Right atrium auricular region (tissue), 2 donors: ENCODE results near the gene ALX3. TPM values are rescaled to one million over a fixed set of nuclear protein-coding genes. Genes with fewer than 3 reads are reported as not detected.
"Not testable (repeated sequence)": the region's sequence is repeated elsewhere in the genome, so short reads cannot be mapped to it uniquely, and the experiment has no call there.

Experiments
- DNase-seq: peaks from one replicate; pipeline ENCODE4 v3.0.0-alpha.2; 2019; ENCODE audit warnings: low spot score
- H3K27ac ChIP-seq, 2 donors: fragments of 200-600 bp; sonication (generic); 1 replicate in 1 of 2; 2 replicates in 1 of 2; pipeline ENCODE4 v1.5.1; 2016 to 2019
- H3K27me3 ChIP-seq, 2 donors: fragments of 200-600 bp; sonication (generic); one replicate each; pipeline versions ENCODE4 v1.5.1 to v1.6.0; 2017 to 2019
- H3K36me3 ChIP-seq: fragments of 200-600 bp; sonication (generic); one replicate; pipeline ENCODE4 v1.5.1; 2016
- H3K4me1 ChIP-seq, 2 donors: fragments of 200-600 bp; sonication (generic); one replicate each; pipeline versions ENCODE4 v1.5.1 to v1.6.0; 2017 to 2019
- H3K4me3 ChIP-seq, 2 donors: fragments of 200-600 bp; sonication (generic); 1 replicate in 1 of 2; 2 replicates in 1 of 2; pipeline ENCODE4 v1.5.1; 2017 to 2019; ENCODE audit warnings: mild to moderate bottlenecking in 1 of 2, moderate library complexity in 1 of 2
- H3K9me3 ChIP-seq, 2 donors: fragments of 200-600 bp; sonication (generic); one replicate each; pipeline ENCODE4 v1.5.1; 2019
- total RNA-seq, 2 donors: library from RNA; depleted of rRNA; stranded (reverse); fragments of >200 nt; gene quantifications; one replicate each; pipeline ENCODE4 v1.1.0, GENCODE V29; 2016
- TF ChIP-seq, protein P1 (sequence below), 2 donors: fragments of 200-600 bp; sonication (generic); IDR thresholded peaks; one replicate each; pipeline ENCODE4 v1.5.1; 2019; ENCODE audit warnings: antibody characterized with exemption in 2 of 2

The ALX3 gene
- total RNA-seq, 2 donors from 2014 or later = not detected

- Histone ChIP-seq H3K27ac (peak overlapping the region; percentile 66 to 71), H3K4me3 (peak overlapping the region; percentile 48 to 71), H3K36me3 (no peaks in the 10 kb centered on the region), H3K4me1 (peaks cover 0 to 17% of the 10 kb centered on the region in 2 donors), H3K9me3 (no peaks in the 10 kb centered on the region), H3K27me3 (no peaks in the 10 kb centered on the region)
- TF ChIP-seq, protein P1, sequence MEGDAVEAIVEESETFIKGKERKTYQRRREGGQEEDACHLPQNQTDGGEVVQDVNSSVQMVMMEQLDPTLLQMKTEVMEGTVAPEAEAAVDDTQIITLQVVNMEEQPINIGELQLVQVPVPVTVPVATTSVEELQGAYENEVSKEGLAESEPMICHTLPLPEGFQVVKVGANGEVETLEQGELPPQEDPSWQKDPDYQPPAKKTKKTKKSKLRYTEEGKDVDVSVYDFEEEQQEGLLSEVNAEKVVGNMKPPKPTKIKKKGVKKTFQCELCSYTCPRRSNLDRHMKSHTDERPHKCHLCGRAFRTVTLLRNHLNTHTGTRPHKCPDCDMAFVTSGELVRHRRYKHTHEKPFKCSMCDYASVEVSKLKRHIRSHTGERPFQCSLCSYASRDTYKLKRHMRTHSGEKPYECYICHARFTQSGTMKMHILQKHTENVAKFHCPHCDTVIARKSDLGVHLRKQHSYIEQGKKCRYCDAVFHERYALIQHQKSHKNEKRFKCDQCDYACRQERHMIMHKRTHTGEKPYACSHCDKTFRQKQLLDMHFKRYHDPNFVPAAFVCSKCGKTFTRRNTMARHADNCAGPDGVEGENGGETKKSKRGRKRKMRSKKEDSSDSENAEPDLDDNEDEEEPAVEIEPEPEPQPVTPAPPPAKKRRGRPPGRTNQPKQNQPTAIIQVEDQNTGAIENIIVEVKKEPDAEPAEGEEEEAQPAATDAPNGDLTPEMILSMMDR (IDR thresholded peaks at IDR 0.05) = no peak
- no peak for DNase-seq
These were observed 13.4 kb upstream of the ALX3 start for GRCh38 chr1:110083866-110084226.

GRCh38 chr1:110083061-110083865 is 12.8 kb upstream of the ALX3 start:
- H3K36me3 ChIP-seq = no peaks in the 10 kb centered on the region
- H3K27ac ChIP-seq = peak overlapping the region; percentile 66 to 71
- H3K4me3 ChIP-seq = peak overlapping the region; percentile 48 to 71
- TF ChIP-seq, protein P1 (IDR thresholded peaks at IDR 0.05) = no peak
- no peaks in the 10 kb centered on the region for H3K9me3 ChIP-seq
- no peaks in the 10 kb centered on the region for H3K27me3 ChIP-seq
- DNase-seq = no peak
- H3K4me1 ChIP-seq = peaks cover 0 to 17% of the 10 kb centered on the region in 2 donors

DNA sequence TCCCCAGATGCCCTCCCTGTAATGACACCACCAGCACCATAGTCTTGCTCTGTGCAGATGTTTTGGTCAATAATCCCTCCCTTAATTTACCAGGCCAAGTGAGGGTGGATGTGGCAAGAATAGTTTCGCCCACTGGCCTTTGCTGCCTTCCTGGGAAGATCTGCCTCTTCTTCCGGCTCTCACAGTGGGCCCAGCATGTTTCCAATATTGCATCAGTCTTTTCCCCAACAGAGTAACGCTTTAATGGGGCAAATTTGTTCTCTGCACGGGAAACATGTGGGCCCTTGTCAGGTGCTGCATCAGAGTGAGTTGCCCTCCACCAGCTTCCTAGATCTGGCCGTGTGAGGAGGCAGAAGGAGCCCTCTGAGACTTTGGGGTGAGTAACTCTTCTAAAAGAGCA is 12.0 kb upstream of the ALX3 start:
- H3K36me3 ChIP-seq = no peaks in the 10 kb centered on the region

DNA sequence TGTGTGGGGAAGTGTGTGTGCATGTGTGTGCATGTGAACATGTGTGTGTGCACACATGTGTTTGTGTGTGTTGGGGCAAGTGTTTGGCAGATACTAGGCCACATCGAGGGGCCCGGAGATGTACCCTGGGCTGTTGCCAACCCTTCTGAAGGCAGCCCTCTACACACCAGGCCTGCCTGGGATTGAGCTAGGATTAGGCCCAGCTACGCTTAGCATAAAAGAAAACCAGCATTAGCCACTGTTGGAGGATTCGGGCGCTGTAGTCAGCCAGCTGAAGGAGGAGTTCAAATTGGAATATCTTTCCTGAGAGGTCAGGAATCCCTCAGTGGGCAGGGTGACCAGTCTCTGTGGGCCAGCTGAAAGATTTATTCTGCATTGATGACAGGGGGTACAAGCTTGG is 10.6 kb upstream of the ALX3 start:
- peaks cover 0 to 17% of the 10 kb centered on the region in 2 donors for H3K4me1 ChIP-seq
- H3K27me3 ChIP-seq = no peaks in the 10 kb centered on the region
- H3K36me3 ChIP-seq = no peaks in the 10 kb centered on the region
- H3K27ac ChIP-seq = no peak overlapping the region
- no peak overlapping the region for H3K4me3 ChIP-seq
- DNase-seq = no peak
- no peaks in the 10 kb centered on the region for H3K9me3 ChIP-seq
- TF ChIP-seq, protein P1 (IDR thresholded peaks at IDR 0.05) = no peak

More for the DNA sequence above, 12.0 kb upstream of the ALX3 start:
- H3K9me3 ChIP-seq = no peaks in the 10 kb centered on the region
- no peak overlapping the region for H3K4me3 ChIP-seq
- DNase-seq = no peak
- TF ChIP-seq, protein P1 (IDR thresholded peaks at IDR 0.05) = no peak
- H3K4me1 ChIP-seq = peaks cover 0 to 17% of the 10 kb centered on the region in 2 donors
- no peaks in the 10 kb centered on the region for H3K27me3 ChIP-seq
- H3K27ac ChIP-seq = no peak overlapping the region

DNA sequence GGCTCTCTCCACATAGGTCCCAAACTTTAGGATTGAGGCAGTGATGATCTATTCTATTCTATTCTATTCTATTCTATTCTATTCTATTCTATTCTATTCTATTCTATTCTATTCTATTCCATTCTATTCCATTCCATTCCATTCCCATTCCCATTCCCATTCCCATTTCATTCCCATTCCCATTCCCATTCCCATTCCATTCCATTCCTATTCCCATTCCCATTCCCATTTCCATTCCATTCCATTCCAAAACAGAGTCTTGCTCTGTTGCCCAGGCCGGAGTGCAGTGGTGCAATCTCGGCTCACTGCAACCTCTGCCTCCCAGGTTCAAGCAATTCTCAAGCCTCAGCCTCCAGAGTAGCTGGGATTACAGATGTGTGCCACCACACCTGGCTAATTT is 9.5 kb upstream of the ALX3 start:
- not testable (repeated sequence) for H3K27ac ChIP-seq, H3K4me3 ChIP-seq, H3K27me3 ChIP-seq, H3K9me3 ChIP-seq, H3K36me3 ChIP-seq, DNase-seq
- peaks cover 0 to 15% of the 10 kb centered on the region in 2 donors for H3K4me1 ChIP-seq

GRCh38 chr1:110076789-110077500 is 6.5 kb upstream of the ALX3 start:
- no peaks in the 10 kb centered on the region for H3K27me3 ChIP-seq
- DNase-seq = no peak
- TF ChIP-seq, protein P1 (IDR thresholded peaks at IDR 0.05) = no peak

More at GRCh38 chr1:110076789-110077500, 6.5 kb upstream of the ALX3 start:
- Histone ChIP-seq H3K36me3 (no peaks in the 10 kb centered on the region), H3K4me3 (no peak overlapping the region), H3K9me3 (no peaks in the 10 kb centered on the region), H3K27ac (no peak overlapping the region), H3K4me1 (no peaks in the 10 kb centered on the region)
